CD14-positive monocyte (primary cell): Measurements from ENCODE around the gene DMC1. TPM values are rescaled to one million over a fixed set of nuclear protein-coding genes. Genes with fewer than 3 reads are reported as not detected.
A peak's percentile ranks its signal among the peaks of the same experiment; 100 is the strongest.
"Not testable (repeated sequence)": the region's sequence is repeated elsewhere in the genome, so short reads cannot be mapped to it uniquely, and the experiment has no call there.

ENCODE experiments used
- DNase-seq, 3 donors: peaks; one replicate each; pipeline ENCODE4 v3.0.0-alpha.2; 2011 to 2022
- H2AFZ ChIP-seq: 2 replicates; pipeline ENCODE4 v1.6.0; 2012; ENCODE audit warnings: mild to moderate bottlenecking, low read depth, low read length, inconsistent platforms; ENCODE audit not compliant: insufficient read depth, poor library complexity, severe bottlenecking
- H3K27ac ChIP-seq, 2 donors: 1 replicate in 1 of 2; 2 replicates in 1 of 2; pipeline ENCODE4 v1.5.1; 2012 to 2013; ENCODE audit warnings: low read length in 2 of 2, control low read depth in 1 of 2, inconsistent platforms in 1 of 2, low read depth in 1 of 2, mild to moderate bottlenecking in 1 of 2
- H3K27me3 ChIP-seq, 2 donors: one replicate each; pipeline versions ENCODE4 v1.6.0 to v1.6.1; 2011 to 2013; ENCODE audit warnings: low read length in 2 of 2; ENCODE audit not compliant: control insufficient read depth in 2 of 2, insufficient read depth in 2 of 2
- H3K36me3 ChIP-seq, 2 donors: replicated peaks in 1 of 2; 1 replicate in 1 of 2; 2 replicates in 1 of 2; pipeline versions ENCODE4 v1.5.1 to v1.6.1; 2012 to 2013; ENCODE audit warnings: low read length in 2 of 2, control low read depth in 1 of 2, inconsistent platforms in 1 of 2, mild to moderate bottlenecking in 1 of 2; ENCODE audit not compliant: insufficient read depth in 2 of 2, control insufficient read depth in 1 of 2
- H3K4me1 ChIP-seq, 2 donors: 1 replicate in 1 of 2; 2 replicates in 1 of 2; pipeline versions ENCODE4 v1.5.1 to v1.6.1; 2012 to 2013; ENCODE audit warnings: low read length in 2 of 2, control low read depth in 1 of 2, inconsistent platforms in 1 of 2, mild to moderate bottlenecking in 1 of 2, moderate library complexity in 1 of 2; ENCODE audit not compliant: insufficient read depth in 2 of 2, control insufficient read depth in 1 of 2
- H3K4me2 ChIP-seq: replicated peaks from 2 replicates; pipeline ENCODE3; 2012; ENCODE audit warnings: low read length, moderate library complexity, mild to moderate bottlenecking; ENCODE audit not compliant: poor library complexity, severe bottlenecking; ENCODE audit errors: extremely low read depth
- H3K4me3 ChIP-seq, 3 experiments: fragments of 200-600 bp in 1 of 3; sonication (generic) in 1 of 3; replicated peaks in 1 of 3; 1 replicate in 2 of 3; 2 replicates in 1 of 3; pipeline ENCODE4 v1.5.1; 2011 to 2013; ENCODE audit warnings: low read length in 3 of 3, mild to moderate bottlenecking in 3 of 3, control low read depth in 2 of 3, low read depth in 2 of 3, inconsistent platforms in 1 of 3, moderate library complexity in 1 of 3
- H3K79me2 ChIP-seq: 2 replicates; pipeline ENCODE4 v1.6.0; 2012; ENCODE audit warnings: mild to moderate bottlenecking, control low read depth, inconsistent platforms, low read length, moderate library complexity; ENCODE audit not compliant: insufficient read depth
- H3K9ac ChIP-seq: 2 replicates; pipeline ENCODE4 v1.6.0; 2017; ENCODE audit warnings: low read length, mild to moderate bottlenecking; ENCODE audit not compliant: insufficient read depth, poor library complexity, severe bottlenecking
- H3K9me3 ChIP-seq, 2 donors: replicated peaks in 1 of 2; 1 replicate in 1 of 2; 2 replicates in 1 of 2; pipeline versions ENCODE4 v1.5.1 to v1.6.1; 2012 to 2013; ENCODE audit warnings: low read length in 2 of 2, control low read depth in 1 of 2; ENCODE audit not compliant: control insufficient read depth in 1 of 2, insufficient read depth in 1 of 2
- H4K20me1 ChIP-seq: 2 replicates; pipeline ENCODE4 v1.6.0; 2012; ENCODE audit warnings: mild to moderate bottlenecking, low read length, control low read depth, moderate library complexity; ENCODE audit not compliant: insufficient read depth
- H3K27ac Mint-ChIP-seq, 7 donors: one replicate each; pipeline ENCODE4 v1.8.0; 2020; ENCODE audit warnings: mild to moderate bottlenecking in 7 of 7, mixed read lengths in 7 of 7, moderate library complexity in 6 of 7, inconsistent platforms in 2 of 7
- H3K27me3 Mint-ChIP-seq, 3 donors: one replicate each; pipeline ENCODE4 v1.8.0; 2021 to 2022; ENCODE audit warnings: low read depth in 3 of 3, mild to moderate bottlenecking in 3 of 3, mixed read lengths in 3 of 3, moderate library complexity in 3 of 3, inconsistent platforms in 1 of 3
- H3K36me3 Mint-ChIP-seq, 2 donors: one replicate each; pipeline ENCODE4 v1.8.0; 2020; ENCODE audit warnings: mixed read lengths in 2 of 2, inconsistent platforms in 1 of 2, mild to moderate bottlenecking in 1 of 2
- H3K4me1 Mint-ChIP-seq: one replicate; pipeline ENCODE4 v1.8.0; 2020; ENCODE audit warnings: mild to moderate bottlenecking, mixed read lengths
- H3K4me3 Mint-ChIP-seq, 2 donors: one replicate each; pipeline ENCODE4 v1.8.0; 2020; ENCODE audit warnings: mild to moderate bottlenecking in 2 of 2, mixed read lengths in 2 of 2, moderate library complexity in 1 of 2
- H3K9me3 Mint-ChIP-seq, 7 donors: one replicate each; pipeline ENCODE4 v1.8.0; 2020 to 2022; ENCODE audit warnings: mixed read lengths in 7 of 7, mild to moderate bottlenecking in 6 of 7, moderate library complexity in 6 of 7, inconsistent platforms in 2 of 7
- CTCF ChIP-seq: fragments of 200-600 bp; IDR thresholded peaks from one replicate; pipeline ENCODE4 v1.8.0; 2022; ENCODE audit warnings: antibody characterized with exemption, mild to moderate bottlenecking
- WGBS: methylation state at CpG from one replicate; pipeline ENCODE4 v1.1.5; 2013; ENCODE audit warnings: missing lambda C conversion rate; ENCODE audit not compliant: insufficient coverage; 5-methylcytosine and 5-hydroxymethylcytosine counted together
- intact Hi-C, 2 donors: fragments of 100-400 bp; cut with micrococcal nuclease; formaldehyde crosslinking; loops; one replicate each; pipeline versions ENCODE4 v1.15.0 to v1.15.1; 2023
- polyA plus RNA-seq, 3 donors: library from polyadenylated mRNA; depleted of rRNA in 1 of 3; unstranded in 2 of 3; stranded (reverse) in 1 of 3; fragments of 300-500 nt in 2 of 3; fragments of >200 nt in 1 of 3; fragmentation: Illumina TruSeq in 2 of 3; gene quantifications; 1 replicate in 2 of 3; 2 replicates in 1 of 3; pipeline ENCODE4 v1.2.3, GENCODE V29; 2012 to 2021

Gene DMC1
- polyA plus RNA-seq, 3 donors, result not detected

- DNase-seq, result no peak
- H3K4me3 ChIP-seq, result no peak overlapping the region
- Mint-ChIP-seq H3K36me3 (no peaks in the 10 kb centered on the region), H3K27me3 (peaks cover 9 to 28% (median 20%) of the 10 kb centered on the region in 3 donors), H3K4me1 (no peaks in the 10 kb centered on the region), H3K27ac (no peak overlapping the region), H3K4me3 (no peak overlapping the region), H3K9me3 (peaks cover 0 to 3% (median 0%) of the 10 kb centered on the region in 7 donors)
- WGBS, result 97% methylated on average over 7 of the region's 10 CpGs
- no peaks in the 10 kb centered on the region for H4K20me1 ChIP-seq
- no peaks in the 10 kb centered on the region for H3K4me1 ChIP-seq
- H2AFZ ChIP-seq, result no peak overlapping the region
- no peak for TF ChIP-seq CTCF
- H3K4me2 ChIP-seq, result no peak overlapping the region
- H3K9ac ChIP-seq, result no peak overlapping the region
- no peaks in the 10 kb centered on the region for H3K36me3 ChIP-seq
- intact Hi-C loops, result no loop called here
- no peaks in the 10 kb centered on the region for H3K9me3 ChIP-seq
- H3K27me3 ChIP-seq, result peaks cover 0 to 5% of the 10 kb centered on the region in 2 donors
- no peak overlapping the region for H3K27ac ChIP-seq
- no peaks in the 10 kb centered on the region for H3K79me2 ChIP-seq
Measured at GRCh38 chr22:38474003-38474607, 95.9 kb downstream of the DMC1 start.

- 97% methylated on average over 6 of the region's 11 CpGs for WGBS
- intact Hi-C loops, result no loop called here
Measured at GRCh38 chr22:38471237-38471636, 98.7 kb downstream of the DMC1 start.

GRCh38 chr22:38470179-38470578 lies 99.8 kb downstream of the DMC1 start:
- H3K36me3 Mint-ChIP-seq, H3K9ac ChIP-seq, H3K79me2 ChIP-seq, H2AFZ ChIP-seq, H3K4me3 Mint-ChIP-seq, intact Hi-C loops, H3K4me2 ChIP-seq, H3K4me1 Mint-ChIP-seq, H3K9me3 ChIP-seq, H3K27ac ChIP-seq, H4K20me1 ChIP-seq, H3K4me3 ChIP-seq, H3K36me3 ChIP-seq, H3K27ac Mint-ChIP-seq: not testable (repeated sequence)
- 96% methylated on average over 6 of the region's 10 CpGs for WGBS
- Mint-ChIP-seq H3K9me3 (peaks cover 0 to 15% (median 5%) of the 10 kb centered on the region in 7 donors), H3K27me3 (peaks cover 41 to 61% (median 52%) of the 10 kb centered on the region in 3 donors)
- H3K27me3 ChIP-seq, result peaks cover 13 to 42% of the 10 kb centered on the region in 2 donors
- H3K4me1 ChIP-seq, result peaks cover 7 to 12% of the 10 kb centered on the region in 2 donors
- DNase-seq, result peak in 1 of 3 donors; percentile 1

More at GRCh38 chr22:38471237-38471636, 98.7 kb downstream of the DMC1 start:
- H3K9me3 Mint-ChIP-seq, result peaks cover 0 to 15% (median 5%) of the 10 kb centered on the region in 7 donors
- Histone ChIP-seq H3K79me2 (no peaks in the 10 kb centered on the region), H3K27me3 (peaks cover 13 to 31% of the 10 kb centered on the region in 2 donors), H3K4me2 (no peak overlapping the region), H3K27ac (no peak overlapping the region), H3K4me3 (no peak overlapping the region), H2AFZ (no peak overlapping the region), H4K20me1 (no peaks in the 10 kb centered on the region), H3K9ac (no peak overlapping the region), H3K4me1 (peaks cover 7 to 12% of the 10 kb centered on the region in 2 donors), H3K9me3 (peaks cover 0 to 6% of the 10 kb centered on the region in 2 donors), H3K36me3 (no peaks in the 10 kb centered on the region)
- H3K27ac Mint-ChIP-seq, result no peak overlapping the region
- TF ChIP-seq CTCF, result no peak
- H3K4me1 Mint-ChIP-seq, result peaks cover 9% of the 10 kb centered on the region
- DNase-seq, result no peak
- peaks cover 0 to 6% of the 10 kb centered on the region in 2 donors for H3K36me3 Mint-ChIP-seq
- H3K27me3 Mint-ChIP-seq, result peaks cover 32 to 54% (median 42%) of the 10 kb centered on the region in 3 donors
- no peak overlapping the region for H3K4me3 Mint-ChIP-seq
